Keratinocyte (primary cell): ENCODE measurements around the gene AKAIN1. TPM values are rescaled to one million over a fixed set of nuclear protein-coding genes. Genes with fewer than 3 reads are reported as not detected.

Source experiments
- DNase-seq: peaks from one replicate; pipeline ENCODE4 v3.0.0-alpha.2; 2011; ENCODE audit warnings: low read depth, missing footprints, low spot score
- FAIRE-seq: peaks from 2 replicates; lab custom pipeline; 2011; peaks lifted over from hg19 to GRCh38; lab: Jason Lieb, UNC
- H2AFZ ChIP-seq: 2 replicates; pipeline ENCODE4 v1.6.0; 2012; ENCODE audit warnings: low read length, control low read depth, inconsistent platforms; ENCODE audit not compliant: control insufficient read depth
- H3K27ac ChIP-seq: 2 replicates; pipeline ENCODE4 v1.5.1; 2011; ENCODE audit warnings: low read length; ENCODE audit not compliant: control insufficient read depth, insufficient read depth
- H3K27me3 ChIP-seq: 3 replicates; pipeline ENCODE4 v1.6.0; 2011; ENCODE audit warnings: low read length; ENCODE audit not compliant: control insufficient read depth, insufficient read depth; ENCODE audit errors: extremely low read depth
- H3K36me3 ChIP-seq, 2 experiments: 2 replicates in 1 of 2; 3 replicates in 1 of 2; pipeline ENCODE4 v1.5.1; 2011; ENCODE audit warnings: low read length in 2 of 2, mild to moderate bottlenecking in 1 of 2; ENCODE audit not compliant: control insufficient read depth in 2 of 2, insufficient read depth in 2 of 2; ENCODE audit errors: extremely low read depth in 1 of 2
- H3K4me1 ChIP-seq: 3 replicates; pipeline ENCODE4 v1.5.1; 2011; ENCODE audit warnings: low read length; ENCODE audit not compliant: control insufficient read depth, insufficient read depth; ENCODE audit errors: extremely low read depth
- H3K4me2 ChIP-seq: 3 replicates; pipeline ENCODE4 v1.6.0; 2011; ENCODE audit warnings: low read depth, low read length; ENCODE audit not compliant: control insufficient read depth, insufficient read depth; ENCODE audit errors: extremely low read depth
- H3K4me3 ChIP-seq, 3 experiments: fragments of 200-600 bp in 1 of 3; sonication (generic) in 1 of 3; 2 replicates in 2 of 3; 3 replicates in 1 of 3; pipeline ENCODE4 v1.5.1; 2011 to 2016; ENCODE audit warnings: low read length in 3 of 3, mild to moderate bottlenecking in 3 of 3, control low read depth in 2 of 3, inconsistent platforms in 1 of 3, low read depth in 1 of 3, mixed read lengths in 1 of 3, mixed run types in 1 of 3, moderate library complexity in 1 of 3; ENCODE audit not compliant: control insufficient read depth in 2 of 3, insufficient read depth in 2 of 3; ENCODE audit errors: extremely low read depth in 1 of 3
- H3K79me2 ChIP-seq: 2 replicates; pipeline ENCODE4 v1.6.0; 2012; ENCODE audit warnings: low read length; ENCODE audit not compliant: control insufficient read depth, insufficient read depth
- H3K9ac ChIP-seq: 3 replicates; pipeline ENCODE4 v1.6.0; 2011; ENCODE audit warnings: low read length; ENCODE audit not compliant: control insufficient read depth, insufficient read depth; ENCODE audit errors: extremely low read depth
- H3K9me1 ChIP-seq: 3 replicates; pipeline ENCODE4 v1.6.0; 2011; ENCODE audit warnings: low read length; ENCODE audit not compliant: control insufficient read depth, insufficient read depth; ENCODE audit errors: extremely low read depth
- H3K9me3 ChIP-seq: 2 replicates; pipeline ENCODE4 v1.5.1; 2012; ENCODE audit warnings: low read depth, low read length; ENCODE audit not compliant: control insufficient read depth
- H4K20me1 ChIP-seq: 3 replicates; pipeline ENCODE4 v1.6.0; 2011; ENCODE audit warnings: low read length; ENCODE audit not compliant: control insufficient read depth, insufficient read depth; ENCODE audit errors: extremely low read depth
- EZH2 ChIP-seq: IDR thresholded peaks from one replicate; pipeline ENCODE4 v1.6.1; 2012; ENCODE audit warnings: inconsistent platforms, mild to moderate bottlenecking, low read length, moderate library complexity
- dilution Hi-C: fragments of 300-500 bp; cut with MboI; formaldehyde crosslinking; loops from one replicate; pipeline ENCODE4 v1.7.0; 2020; ENCODE audit warnings: low sequenced_read_pairs; ENCODE audit not compliant: extremely low pct_ligation_motif_present
- polyA plus RNA-seq, 5 experiments: library from polyadenylated mRNA; depleted of rRNA in 3 of 5; stranded (reverse) in 3 of 5; stranded (forward) in 1 of 5; unstranded in 1 of 5; fragments of >200 nt; gene quantifications; 1 replicate in 1 of 5; 2 replicates in 3 of 5; 3 replicates in 1 of 5; pipeline versions ENCODE4 v1.2.1 to v1.2.3, GENCODE V29; 2011 to 2012; ENCODE audit warnings: missing spikeins in 2 of 5, low read depth in 1 of 5, low replicate concordance in 1 of 5
- TF ChIP-seq, protein P1 (sequence below), 3 experiments: IDR thresholded peaks in 1 of 3; conservative IDR thresholded peaks in 1 of 3; optimal IDR thresholded peaks in 1 of 3; 2 replicates in 2 of 3; 3 replicates in 1 of 3; pipeline versions ENCODE3 to v1.5.1; 2011; ENCODE audit warnings: low read length in 3 of 3, mild to moderate bottlenecking in 3 of 3, moderate library complexity in 2 of 3, control low read depth in 1 of 3, inconsistent platforms in 1 of 3; ENCODE audit not compliant: insufficient read depth in 2 of 3; ENCODE audit errors: extremely low read depth in 1 of 3

Gene AKAIN1
- polyA plus RNA-seq, 1 donor (not counting 4 experiments of a cell fraction or from before 2014, with no cell fraction given): not detected

DNA sequence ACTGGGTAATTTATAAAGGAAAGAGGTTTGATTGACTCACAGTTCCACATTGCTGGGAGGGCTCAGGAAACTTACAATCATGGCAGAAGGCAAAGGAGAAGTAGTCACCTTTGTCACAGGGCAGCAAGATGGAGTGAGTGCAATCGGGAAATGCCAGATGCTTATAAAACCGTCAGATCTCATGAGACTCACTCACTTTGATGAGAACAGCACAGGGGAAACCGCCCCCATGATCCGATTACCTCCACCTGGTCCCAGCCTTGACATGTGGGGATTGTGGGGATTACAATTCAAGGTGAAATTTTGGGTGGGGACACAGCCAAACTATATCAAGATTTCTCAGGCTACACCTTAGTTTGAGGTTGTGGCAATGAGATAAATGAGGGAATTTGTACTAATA lies 54.9 kb downstream of the AKAIN1 start:
- Histone ChIP-seq H3K4me1 (no peaks in the 10 kb centered on the region), H3K9ac (no peak overlapping the region), H4K20me1 (no peaks in the 10 kb centered on the region), H3K4me3 (no peak overlapping the region), H3K27ac (no peak overlapping the region), H3K9me3 (no peaks in the 10 kb centered on the region), H3K27me3 (no peaks in the 10 kb centered on the region), H3K36me3 (no peaks in the 10 kb centered on the region), H3K4me2 (no peak overlapping the region), H3K79me2 (no peaks in the 10 kb centered on the region), H3K9me1 (no peaks in the 10 kb centered on the region), H2AFZ (no peak overlapping the region)
- TF ChIP-seq, protein P1, sequence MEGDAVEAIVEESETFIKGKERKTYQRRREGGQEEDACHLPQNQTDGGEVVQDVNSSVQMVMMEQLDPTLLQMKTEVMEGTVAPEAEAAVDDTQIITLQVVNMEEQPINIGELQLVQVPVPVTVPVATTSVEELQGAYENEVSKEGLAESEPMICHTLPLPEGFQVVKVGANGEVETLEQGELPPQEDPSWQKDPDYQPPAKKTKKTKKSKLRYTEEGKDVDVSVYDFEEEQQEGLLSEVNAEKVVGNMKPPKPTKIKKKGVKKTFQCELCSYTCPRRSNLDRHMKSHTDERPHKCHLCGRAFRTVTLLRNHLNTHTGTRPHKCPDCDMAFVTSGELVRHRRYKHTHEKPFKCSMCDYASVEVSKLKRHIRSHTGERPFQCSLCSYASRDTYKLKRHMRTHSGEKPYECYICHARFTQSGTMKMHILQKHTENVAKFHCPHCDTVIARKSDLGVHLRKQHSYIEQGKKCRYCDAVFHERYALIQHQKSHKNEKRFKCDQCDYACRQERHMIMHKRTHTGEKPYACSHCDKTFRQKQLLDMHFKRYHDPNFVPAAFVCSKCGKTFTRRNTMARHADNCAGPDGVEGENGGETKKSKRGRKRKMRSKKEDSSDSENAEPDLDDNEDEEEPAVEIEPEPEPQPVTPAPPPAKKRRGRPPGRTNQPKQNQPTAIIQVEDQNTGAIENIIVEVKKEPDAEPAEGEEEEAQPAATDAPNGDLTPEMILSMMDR (optimal IDR thresholded peaks at IDR 0.05 in 1 of 3, IDR thresholded peaks at IDR 0.05 in 1 of 3, conservative IDR thresholded peaks at IDR 0.05 in 1 of 3; ENCODE audit: extremely low read depth in 1 of 3, insufficient read depth in 2 of 3, low read length in 3 of 3): no peak
- TF ChIP-seq EZH2: no peak
- FAIRE-seq (no peak), DNase-seq (no peak)
- dilution Hi-C loops: no loop called here

DNA sequence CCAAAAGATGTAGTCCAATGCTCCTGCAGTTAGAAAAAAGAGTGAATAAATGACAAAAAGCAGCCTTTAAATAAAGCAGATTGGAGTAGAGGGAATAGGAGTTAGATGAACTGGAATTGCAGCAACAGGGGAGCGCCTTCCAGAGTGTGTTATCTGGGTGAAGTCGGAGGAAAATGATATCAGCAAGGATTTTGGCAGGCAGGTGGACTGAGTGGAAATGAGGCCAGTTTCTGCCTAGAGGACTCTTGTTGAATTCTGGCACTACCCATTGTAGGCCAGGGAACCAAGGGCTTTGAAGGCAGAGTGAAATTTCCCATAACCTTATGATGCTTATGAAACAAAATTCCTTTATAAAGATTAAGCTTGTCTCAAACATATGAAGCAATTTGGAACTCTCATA lies 59.8 kb downstream of the AKAIN1 start:
- H3K9me1 ChIP-seq: no peaks in the 10 kb centered on the region
- H3K9ac ChIP-seq: no peak overlapping the region
- dilution Hi-C loops: no loop called here
- H3K9me3 ChIP-seq: peaks cover 2% of the 10 kb centered on the region
- no peak overlapping the region for H3K4me2 ChIP-seq
- H2AFZ ChIP-seq: no peak overlapping the region
- FAIRE-seq: no peak
- no peak overlapping the region for H3K27ac ChIP-seq
- DNase-seq: no peak
- H3K27me3 ChIP-seq: no peaks in the 10 kb centered on the region
- no peaks in the 10 kb centered on the region for H3K36me3 ChIP-seq
- TF ChIP-seq EZH2: no peak
- TF ChIP-seq, protein P1 (optimal IDR thresholded peaks at IDR 0.05 in 1 of 3, IDR thresholded peaks at IDR 0.05 in 1 of 3, conservative IDR thresholded peaks at IDR 0.05 in 1 of 3; ENCODE audit: extremely low read depth in 1 of 3, insufficient read depth in 2 of 3, low read length in 3 of 3): no peak
- H3K79me2 ChIP-seq: no peaks in the 10 kb centered on the region
- H3K4me1 ChIP-seq: no peaks in the 10 kb centered on the region
- H3K4me3 ChIP-seq: no peak overlapping the region
- H4K20me1 ChIP-seq: no peaks in the 10 kb centered on the region
